HG03342 (cell line): ENCODE measurements around the gene TDRD9.
A peak's percentile ranks its signal among the peaks of the same experiment; 100 is the strongest.
"Not testable (repeated sequence)": the region's sequence is repeated elsewhere in the genome, so short reads cannot be mapped to it uniquely, and the experiment has no call there.

ENCODE experiments used
- ATAC-seq: cut with Tn5 transposase; IDR thresholded peaks from one replicate; pipeline ENCODE4 v1.9.1; 2021; ENCODE audit warnings: mild to moderate bottlenecking, moderate library complexity; ENCODE audit not compliant: unreplicated experiment

TDRD9 gene

DNA sequence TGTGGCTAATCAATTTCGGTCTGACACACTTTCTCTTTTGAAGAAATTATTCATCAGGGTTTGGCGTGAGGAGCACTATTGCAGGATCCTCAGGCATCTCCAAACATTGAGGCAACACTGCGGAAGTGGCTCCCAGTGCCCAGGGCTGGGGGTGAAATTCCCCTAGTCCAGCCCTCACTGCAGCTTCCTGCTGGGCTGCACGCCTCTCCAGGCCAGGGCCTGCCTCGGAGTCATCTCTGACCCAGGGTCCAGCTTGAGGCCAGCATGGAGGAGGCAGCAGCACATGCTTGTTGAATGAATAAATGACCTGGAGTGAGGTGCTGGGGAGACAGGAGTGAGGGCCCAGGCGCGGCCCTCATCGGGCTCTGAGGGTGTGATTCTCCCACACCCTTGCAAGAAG is 36.0 kb upstream of the TDRD9 start:
- ATAC-seq: no peak

DNA sequence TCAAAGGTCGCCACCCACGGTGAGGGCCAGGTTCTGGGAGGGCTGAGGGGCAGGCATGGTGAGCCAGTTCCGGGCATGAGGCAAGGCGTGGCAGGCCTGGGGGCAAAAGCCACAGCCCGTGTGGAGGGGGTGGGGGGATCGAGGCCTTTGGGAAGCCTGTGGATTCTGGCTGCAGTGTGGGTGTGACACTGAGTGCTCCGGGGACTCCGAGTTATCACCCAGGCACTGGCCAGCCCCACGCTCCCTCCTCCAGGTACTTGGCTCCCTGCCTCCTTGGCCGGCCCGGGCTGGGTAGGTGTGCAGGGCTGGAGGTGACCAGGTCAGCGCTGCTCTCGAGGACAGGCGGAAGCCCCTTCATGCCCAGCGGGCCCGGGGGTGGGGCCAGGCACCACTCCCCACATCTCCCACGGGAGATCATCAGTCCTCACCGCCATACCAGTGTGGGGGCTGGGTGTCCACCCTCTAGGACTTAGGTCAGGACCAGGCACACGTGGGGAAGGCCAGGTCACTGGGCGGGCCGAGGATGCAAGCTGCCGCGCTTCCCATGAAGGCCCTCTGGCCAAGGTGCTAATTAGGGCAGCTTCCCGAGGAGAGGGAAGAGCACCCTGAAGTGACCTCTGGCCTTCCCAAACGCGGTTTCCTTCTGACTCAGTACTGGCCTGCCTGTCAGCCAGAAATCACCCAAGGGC is 34.1 kb upstream of the TDRD9 start:
- ATAC-seq: no peak

DNA sequence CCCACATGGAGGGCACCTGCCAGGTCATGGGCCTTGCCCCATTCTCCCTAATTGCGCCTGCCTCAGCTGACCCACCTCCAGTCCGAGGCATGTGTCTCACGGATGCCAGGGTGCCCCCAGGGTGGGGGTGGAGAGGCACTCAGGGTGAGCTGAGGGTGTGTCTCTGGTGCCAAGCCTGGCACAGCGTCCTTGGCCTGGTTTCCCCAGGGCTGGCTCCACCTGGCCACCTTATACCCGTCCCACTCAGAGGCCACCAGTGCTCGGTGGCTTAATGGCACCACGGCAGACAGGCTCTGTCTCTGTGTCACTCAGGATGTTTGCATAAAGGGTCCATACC is 33.6 kb upstream of the TDRD9 start:
- ATAC-seq: no peak

DNA sequence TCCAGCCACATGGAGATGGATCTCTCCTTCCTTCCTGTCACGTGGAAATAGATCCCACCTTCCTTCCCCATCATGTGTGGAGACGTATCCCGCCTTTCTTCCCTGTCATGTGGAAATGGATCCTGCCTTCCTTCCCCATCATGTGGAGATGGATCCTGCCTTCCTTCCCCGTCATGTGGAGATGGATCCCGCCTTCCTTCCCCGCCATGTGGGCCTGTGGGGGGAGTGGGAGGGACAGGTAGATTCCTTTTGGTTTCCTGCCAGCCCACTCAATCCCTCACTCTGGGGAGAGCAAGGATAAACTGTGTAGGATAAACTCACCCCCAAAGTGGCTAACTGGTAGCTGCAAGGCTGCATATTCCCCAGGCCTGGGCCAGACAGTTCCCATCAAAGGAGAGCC is 31.7 kb upstream of the TDRD9 start:
- no peak for ATAC-seq

DNA sequence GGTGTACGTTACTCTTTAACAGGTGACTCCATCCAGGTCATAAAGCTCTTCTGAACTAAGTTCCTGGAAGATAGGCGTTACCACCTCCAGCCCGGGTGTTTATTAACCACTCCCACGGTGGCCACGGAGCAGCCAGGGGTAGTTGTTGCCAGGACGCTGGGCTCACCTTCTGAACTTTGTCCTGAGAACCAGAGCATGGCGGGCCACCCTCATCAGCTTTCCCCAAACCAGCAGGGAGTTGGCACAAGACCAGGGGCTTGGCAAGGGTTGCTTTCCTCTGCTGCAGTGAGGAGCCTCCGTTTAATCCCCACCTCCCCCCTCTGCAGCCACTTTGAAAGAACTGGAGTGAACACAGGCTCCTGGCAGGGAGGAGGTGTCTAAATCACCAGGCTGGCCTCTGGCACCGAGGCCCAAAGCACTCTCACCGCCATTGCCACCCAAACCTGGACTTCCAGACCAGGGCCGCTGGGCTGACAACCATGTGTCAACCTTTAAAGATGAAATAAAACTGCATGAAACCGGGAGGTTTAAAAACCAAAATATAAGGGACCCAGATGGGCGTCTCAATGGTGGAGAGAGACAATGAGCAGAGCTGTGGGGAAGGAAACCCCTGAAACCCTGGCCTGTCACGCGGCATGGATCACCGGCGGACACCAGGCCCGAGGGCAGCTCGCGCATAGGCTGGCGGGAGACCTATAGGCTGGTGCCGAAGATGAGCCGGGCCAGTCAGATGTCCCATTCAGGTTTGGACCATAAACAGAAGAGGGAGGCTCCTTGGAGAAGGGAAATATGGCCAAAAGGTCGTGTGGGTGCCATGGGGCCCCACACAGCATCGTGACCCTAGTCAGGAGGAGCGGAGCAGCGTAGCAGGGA is 30.9 kb upstream of the TDRD9 start:
- no peak for ATAC-seq

DNA sequence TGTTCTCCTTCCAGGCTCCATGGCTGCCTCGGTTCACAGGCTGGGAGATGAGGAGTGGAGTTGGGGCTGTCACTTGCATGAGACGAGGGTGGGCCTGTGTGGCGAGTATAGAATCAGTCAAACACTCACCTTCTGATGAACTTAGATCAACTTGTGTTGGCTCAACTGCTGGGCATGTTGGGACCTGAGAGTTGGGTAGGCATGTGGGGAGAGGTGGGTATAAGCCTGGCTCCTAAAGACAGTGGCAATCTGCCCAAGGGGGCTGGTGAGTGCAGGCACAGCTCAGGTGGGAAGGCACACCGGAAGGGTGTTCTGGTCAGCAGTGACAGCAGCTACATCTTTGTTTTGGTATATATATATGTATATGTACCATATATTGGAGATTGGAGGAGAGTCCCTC is 30.1 kb upstream of the TDRD9 start:
- no peak for ATAC-seq

DNA sequence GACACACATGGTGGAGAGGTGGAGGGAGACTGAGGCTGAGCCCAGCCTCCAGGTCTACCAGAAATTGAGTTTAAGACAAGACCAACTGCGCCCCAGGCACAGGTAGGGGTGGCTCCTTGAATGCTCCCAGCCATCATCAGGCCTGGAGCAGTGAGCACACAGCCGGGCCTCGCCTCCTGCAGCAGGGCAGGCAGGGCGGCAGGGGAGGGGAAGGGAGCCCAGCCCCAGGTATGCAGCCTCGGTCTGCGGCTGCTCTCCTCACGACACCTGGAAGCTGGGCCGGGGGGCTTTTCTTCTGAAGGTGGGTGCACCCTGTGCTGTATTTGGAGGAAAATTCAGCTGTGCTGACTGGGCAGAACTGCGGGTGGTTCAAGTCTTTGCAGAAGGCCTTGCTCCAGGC is 29.5 kb upstream of the TDRD9 start:
- no peak for ATAC-seq

DNA sequence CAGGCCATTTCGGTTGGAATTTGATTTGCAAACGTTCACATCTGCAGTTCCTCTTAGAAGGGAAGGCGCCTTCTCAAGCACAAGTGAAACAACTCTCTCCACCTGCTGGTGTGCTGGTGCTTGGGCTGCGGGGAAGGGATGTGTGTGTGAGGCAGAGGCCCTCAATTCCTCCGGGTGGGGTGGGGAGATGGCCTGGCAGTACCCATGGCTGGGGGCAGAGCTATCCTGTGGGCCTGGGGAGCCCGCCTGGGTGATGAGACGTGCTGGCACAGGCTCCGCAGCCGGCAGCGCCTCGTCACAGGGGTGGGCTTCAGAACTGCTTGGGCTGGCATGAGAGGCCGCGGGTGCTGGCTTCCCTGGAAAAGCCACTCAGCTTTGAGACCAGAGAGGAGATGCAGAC is 28.9 kb upstream of the TDRD9 start:
- ATAC-seq: no peak

DNA sequence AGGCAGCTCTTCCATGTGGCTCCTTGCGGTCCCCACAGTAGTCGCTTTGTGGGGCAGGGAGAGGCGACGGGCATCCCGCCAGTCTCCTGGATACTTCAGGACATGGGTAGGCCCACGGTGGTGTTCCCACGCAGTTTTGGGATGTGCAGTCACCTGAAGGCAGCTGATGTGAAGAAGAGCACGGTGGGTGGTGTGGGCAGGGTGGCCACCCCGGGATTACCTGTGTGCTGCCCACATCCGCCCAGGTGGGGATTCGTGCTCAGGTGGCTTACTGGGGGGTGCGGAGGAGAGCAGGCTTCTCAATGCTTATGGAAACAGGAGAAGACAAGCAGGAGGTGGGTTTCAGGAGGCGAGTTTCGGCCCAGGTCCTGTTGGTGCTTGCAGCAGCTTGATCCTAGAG is 28.4 kb upstream of the TDRD9 start:
- ATAC-seq: no peak

DNA sequence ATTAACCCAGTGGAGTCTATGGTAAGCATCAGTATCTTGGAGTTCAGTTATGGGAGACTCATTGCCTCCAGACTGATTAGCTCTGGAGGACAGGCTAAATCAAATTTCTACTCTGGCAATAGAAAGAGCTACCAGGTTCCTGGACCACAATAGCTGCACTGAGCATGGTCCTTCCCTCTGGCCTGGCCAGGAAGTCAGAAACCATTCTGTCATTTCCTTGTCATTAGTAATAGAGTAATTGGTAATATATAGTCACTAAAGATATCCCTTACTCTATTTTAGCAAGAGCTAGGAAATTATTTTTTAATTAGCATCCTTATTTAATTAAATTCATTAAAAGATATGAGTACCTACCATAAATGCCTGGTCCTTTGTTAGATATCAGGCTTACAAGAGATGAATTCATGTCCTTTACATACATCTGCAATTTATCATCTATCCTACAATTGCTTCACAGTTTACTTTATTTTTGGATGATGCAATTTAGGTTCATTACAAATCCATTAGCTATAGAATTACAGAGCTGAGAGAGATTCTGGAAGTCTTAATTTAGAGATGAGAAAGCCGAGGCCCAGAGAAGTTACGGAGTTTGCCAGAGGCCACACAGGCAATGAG is 23.7 kb upstream of the TDRD9 start:
- ATAC-seq: no peak

DNA sequence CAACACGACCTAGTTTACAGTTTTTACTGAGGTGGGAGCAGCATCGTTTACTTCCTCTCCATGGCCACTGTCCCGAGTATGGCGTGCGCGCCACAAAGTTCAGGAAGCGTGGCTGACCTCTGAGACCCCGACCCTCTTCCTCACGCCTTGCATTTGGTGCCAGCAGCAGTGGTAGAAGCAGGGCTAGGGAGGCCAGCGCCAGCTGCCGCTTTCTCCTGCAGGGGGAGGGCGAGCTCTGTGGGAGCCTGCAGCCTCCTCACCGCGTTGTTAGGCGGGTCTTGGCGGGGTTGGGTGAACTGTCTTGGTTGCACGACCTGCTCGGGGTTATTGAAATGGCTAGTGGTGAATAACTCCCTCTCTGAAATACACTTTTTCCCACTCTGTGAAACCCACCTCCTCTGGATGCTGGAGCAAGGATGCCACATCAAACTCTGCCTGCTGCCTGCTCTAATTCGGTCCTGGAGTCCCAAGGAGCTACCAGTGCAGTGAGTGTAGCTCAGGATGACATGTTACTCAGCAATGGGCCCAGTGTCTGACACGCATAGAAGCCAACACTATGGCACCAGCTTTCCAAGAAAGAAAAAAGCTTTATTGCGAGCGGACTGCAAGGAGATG is 22.3 kb upstream of the TDRD9 start:
- ATAC-seq: no peak

DNA sequence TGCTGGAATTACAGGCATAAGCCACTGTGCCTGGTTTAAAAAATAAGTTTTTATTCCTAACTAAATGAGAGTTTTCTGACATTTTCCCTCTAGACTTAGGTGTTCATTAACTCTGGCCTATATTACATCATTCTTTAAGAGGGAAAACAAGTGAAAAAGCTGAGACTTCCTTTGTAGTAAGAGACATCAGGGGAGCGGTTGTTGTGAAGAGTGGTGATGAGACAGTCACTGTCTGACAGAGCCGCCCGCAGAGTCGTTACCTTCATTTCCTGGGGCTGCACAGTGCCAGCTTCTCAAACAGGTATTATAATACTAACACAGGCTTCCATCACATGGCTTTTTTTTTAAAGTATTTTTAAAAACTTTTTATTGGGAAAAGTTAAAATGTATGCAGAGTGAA is 19.7 kb upstream of the TDRD9 start:
- ATAC-seq: no peak

DNA sequence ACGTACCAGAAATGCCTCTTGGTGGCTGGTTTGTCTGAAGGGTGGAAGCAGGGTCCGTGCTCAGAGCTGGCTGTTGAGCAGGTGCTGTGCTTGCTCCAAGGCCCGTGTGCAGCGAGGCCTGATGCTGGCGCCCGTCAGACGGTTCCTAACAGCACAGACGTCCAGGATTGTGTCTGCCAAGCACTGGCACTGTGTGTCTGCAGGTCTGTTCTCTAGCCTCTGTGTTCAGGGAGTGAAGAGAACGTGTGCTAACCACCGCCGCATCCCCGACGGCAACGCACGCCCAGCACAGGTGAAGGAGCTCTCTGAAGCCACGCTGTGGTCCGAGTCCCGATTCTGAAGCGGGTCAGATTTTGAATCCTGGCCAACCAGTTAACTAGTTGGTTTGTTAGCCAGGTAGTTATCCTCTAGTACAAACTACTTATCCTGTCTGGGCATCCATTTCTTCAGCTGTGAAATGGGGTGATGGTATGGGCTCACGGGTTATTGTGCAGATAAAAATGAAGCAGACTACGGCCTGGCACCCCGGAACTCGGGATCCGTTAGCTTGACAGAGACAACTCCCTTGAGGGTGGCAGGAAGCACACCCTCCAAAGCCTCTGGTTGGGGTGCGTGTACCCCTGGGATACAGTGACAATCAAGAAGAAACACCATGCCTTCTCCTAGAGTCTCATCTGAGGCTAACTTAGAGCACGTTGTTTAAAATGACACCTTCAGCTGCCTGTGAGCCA is 18.6 kb upstream of the TDRD9 start:
- no peak for ATAC-seq

DNA sequence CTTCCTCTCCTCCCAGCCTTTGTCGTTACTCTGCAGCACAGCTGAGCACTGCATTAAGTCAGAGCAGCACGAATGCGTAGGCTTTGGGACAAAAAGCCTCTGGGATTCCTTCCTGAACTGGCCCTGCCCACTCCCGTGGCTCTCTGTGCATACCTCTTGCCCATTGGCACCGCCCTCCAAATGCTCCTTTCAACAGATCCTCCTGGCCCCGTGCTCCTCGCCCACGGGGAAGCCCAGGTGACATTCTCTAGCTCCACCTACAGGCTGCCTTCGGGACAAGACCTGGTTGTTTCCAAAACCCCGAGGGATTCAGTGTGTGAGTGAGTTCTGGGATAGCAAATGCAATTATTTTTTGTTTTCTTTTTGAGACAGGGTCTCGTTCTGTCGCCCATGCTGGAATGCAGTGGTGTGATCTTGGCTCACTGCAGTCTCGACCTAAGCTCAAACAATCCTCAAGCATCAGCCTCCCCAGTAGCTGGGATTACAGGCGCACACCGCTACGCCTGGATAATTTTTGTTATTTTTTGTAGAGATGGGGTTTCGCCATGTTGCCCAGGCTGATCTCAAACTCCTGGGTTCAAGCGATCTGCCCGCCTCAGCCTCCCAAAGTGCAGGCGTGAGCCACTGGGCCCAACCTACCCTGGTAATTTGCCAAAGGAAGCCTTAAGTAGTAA is 17.9 kb upstream of the TDRD9 start:
- ATAC-seq: no peak

DNA sequence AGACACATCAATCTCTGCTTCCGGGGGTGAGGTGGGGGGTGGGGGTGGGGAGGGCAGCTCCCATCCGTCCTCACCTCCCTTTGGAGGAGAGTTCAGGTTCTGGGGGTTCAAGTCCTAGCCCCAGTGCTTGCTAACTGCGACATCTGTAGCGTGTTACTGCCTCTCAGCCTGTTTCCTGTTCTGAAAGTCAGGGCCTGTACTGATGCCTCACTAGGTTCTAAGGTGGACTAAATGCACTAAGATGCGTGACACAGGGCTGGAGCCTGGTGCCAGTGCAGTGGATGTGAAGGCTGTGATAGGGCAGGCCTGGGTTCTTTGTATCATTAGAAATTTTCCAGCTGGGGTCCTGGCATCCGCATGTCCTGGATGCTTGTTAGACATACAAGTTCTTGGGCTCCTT is 17.3 kb upstream of the TDRD9 start:
- no peak for ATAC-seq

DNA sequence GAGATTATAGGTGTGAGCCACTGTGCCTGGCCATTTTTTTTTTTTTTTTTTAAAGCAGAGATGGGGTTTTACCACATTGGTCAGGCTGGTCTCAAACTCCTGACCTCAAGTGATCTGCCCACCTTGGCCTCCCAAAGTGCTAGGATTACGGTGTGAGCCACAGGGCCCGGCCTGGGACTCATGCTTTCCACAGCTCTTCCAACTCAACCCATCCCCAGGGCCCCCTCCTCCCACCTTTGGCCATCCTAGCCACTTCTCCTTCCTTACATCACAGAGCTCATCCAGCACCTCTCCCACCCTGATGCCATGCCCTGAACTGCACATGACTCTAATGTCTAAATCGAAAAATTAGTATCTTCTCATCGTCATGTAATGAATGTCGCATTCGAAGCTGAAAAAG is 12.6 kb upstream of the TDRD9 start:
- ATAC-seq: no peak

DNA sequence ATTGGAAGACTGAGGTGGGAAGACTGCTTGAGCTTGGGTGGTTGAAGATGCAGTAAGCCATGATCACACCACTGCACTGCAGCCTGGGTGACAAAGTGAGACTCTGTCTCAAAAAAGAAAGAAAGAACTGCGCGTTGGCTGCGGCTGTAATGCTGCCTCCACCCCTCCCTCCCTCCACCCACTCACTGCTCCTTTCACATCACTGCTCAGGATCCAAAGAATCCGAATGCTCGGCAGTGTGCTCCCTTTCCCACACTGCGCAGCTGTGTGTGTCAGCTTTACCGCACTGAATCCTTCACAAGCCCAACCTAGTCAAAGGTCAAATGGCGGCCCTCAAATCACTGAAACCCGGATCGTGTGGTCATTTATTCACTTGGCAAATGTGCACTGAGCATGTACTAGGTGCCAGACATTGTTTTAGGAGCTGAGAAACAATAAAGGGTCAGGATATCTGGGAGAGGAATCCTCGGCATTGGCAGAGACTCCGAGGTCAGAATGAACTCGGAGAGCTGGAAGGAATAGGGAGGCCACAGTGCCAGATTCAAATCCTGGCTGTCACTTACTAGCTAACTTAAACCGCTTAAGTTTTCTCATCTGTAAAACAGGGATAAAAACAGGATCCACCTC is 11.5 kb upstream of the TDRD9 start:
- no peak for ATAC-seq

DNA sequence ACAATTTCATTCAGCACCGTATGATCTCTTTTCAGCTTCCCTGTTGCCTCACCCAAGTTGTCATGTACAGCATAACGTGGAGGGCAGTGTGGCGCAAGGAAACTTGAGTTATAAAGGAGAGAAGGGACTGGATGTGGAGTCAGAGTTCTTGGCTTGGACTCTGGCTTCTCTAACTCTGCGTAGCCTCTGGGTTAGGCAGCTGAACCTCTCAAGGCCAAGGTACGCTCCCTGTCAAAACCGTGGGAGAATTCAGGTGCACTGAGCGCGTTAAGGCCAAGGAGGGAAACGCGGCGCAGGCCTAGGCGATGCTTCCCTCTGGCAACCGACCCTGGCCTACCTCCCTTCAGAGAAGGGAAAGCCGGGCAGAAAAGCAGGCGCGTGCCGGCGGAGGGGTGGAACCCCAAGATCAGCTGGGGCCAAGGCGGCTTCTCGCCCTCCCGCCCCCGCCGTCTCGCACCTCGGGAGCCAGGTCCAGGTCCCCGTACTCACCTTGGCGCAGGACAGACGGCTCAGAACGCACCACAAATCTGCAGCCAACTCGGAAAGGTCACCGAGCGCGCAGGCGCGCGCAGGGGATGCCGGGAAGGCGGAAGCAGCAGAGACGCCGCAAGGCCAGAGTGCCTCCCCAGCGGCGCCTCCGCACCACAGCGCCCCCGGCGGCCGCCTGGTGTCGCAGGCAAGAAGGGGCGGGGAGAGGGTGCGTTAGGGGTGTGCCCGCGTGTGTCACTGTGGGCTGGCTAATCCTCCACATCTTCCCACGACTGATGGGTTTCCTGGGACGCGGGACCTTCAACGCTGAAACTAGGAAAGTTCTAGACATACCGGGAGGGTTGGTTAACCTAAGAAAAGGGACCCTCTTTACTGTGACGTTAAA is 7.0 kb upstream of the TDRD9 start:
- peak; percentile 92 for ATAC-seq

DNA sequence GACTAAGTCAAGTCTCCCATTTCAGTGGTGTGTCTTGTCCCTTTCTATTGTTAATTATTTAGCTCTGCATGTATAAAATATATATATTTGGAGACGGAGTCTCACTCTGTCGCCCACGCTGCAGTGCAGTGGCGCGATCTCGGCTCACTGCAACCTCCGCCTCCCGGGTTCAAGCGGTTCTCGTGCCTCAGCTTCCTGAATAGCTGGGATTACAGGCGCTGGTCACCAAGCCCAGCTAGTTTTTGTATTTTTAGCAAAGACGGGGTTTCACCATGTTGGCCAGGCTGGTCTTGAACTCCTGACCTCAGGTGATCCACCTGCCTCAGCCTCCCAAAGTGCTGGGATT is 6.4 kb upstream of the TDRD9 start:
- ATAC-seq: not testable (repeated sequence)
